GM19023 (cell line): ENCODE results near the gene MADCAM1.
"Not testable (repeated sequence)": the region's sequence is repeated elsewhere in the genome, so short reads cannot be mapped to it uniquely, and the experiment has no call there.

Experiments
- ATAC-seq: cut with Tn5 transposase; IDR thresholded peaks from one replicate; pipeline ENCODE4 v1.9.1; 2021; ENCODE audit warnings: mild to moderate bottlenecking, moderate library complexity; ENCODE audit not compliant: unreplicated experiment

Gene MADCAM1

DNA sequence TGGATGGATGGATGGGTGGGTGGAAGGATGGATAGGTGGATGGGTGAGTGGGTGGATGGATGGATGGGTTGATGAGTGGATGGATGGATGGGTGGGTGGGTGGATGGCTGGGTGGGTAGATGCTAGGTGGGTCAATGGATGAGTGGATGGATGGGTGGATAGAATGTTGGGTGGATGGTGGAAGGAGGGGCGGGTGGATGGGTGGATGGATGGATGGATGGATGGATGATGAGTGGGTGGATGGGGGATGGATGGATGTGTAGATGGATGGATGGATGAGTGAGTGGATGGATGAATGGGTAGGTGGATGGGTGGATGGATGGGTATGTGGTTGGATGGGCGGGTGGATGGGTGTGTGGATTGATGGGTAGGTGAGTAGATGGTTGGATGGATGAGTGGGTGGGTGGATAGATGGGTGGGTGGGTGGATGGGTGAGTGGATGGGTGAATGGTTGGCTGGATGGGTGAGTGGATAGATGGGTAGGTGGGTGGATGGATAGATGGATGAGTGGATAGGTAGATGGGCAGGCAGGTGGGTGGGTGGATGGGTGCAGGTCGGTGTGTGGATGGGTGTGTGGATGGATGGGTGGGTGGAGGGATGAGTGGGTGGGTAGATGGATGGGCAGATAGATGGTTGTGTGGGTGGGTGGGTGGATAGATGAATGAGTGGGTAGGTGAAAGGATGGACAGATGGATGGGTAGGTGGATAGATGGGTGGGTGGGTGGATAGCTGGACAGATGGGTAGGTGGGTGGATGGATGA is 31.1 kb upstream of the MADCAM1 start:
- ATAC-seq: no peak

DNA sequence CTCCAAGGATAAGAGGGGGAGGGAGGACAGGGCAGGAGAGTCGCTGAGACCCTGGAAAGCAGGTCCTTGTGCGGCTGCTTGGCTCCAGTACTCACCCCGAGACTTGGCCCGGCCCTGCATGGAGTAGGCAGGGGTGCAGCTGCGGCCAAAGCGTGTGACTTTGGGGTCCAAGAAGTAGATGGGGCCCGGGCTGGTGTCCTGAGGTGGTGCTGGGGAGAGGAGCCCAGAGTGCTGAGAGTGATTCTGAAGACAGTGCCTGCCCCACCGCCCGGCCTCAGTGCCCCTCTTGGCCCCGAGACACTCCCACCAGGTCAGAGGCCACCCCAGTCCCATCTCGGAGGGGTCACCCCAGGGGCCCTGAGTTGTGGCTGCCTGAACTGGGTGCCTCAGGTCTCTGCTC is 28.7 kb upstream of the MADCAM1 start:
- no peak for ATAC-seq

DNA sequence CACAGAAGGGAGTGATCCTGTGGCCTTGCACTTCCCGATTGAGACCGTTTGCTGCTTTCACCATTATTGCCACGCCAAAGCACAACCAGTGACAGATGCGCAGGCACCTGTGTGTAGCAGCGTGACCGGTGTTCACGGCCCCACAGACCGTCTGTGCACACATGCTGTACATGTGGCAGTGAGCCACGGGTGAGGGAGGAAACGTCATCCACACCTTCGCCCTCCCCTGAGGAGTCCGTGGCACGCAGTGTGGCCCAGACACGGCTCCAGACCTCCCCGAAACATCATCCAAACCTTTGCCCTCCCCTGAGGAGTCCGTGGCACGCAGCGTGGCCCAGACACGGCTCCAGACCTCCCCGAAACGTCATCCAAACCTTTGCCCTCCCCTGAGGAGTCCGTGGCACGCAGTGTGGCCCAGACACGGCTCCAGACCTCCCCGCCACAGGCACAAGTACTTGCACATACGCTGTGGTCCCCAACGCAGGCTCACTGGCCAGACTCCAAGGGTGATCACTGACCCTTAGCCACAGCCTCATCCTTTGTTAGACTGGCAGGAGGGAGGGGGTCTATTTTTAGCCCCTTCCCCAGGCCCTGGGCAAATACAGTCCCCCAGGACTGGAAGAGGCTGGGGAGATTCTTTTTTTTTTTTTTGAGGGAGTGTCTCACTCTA is 27.6 kb upstream of the MADCAM1 start:
- no peak for ATAC-seq

DNA sequence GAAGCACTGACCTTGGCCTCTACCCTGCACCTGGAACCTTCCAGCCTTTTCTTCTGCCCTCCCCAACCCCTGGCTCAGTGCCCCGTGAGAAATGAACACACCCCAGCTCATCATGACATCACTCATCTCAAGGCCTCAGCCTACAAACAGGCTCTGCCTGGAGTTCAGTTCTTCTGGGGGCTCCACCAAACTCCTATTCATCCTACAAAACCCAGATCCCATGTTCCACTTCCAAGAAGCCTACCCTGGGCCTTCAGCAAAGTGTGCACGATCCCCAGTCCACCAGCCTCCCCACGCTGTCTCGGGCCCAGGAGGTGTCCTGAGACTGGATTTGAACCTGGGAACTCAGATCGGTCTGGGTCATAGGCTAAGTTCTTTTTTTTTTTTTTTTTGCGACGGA is 26.5 kb upstream of the MADCAM1 start:
- no peak for ATAC-seq

DNA sequence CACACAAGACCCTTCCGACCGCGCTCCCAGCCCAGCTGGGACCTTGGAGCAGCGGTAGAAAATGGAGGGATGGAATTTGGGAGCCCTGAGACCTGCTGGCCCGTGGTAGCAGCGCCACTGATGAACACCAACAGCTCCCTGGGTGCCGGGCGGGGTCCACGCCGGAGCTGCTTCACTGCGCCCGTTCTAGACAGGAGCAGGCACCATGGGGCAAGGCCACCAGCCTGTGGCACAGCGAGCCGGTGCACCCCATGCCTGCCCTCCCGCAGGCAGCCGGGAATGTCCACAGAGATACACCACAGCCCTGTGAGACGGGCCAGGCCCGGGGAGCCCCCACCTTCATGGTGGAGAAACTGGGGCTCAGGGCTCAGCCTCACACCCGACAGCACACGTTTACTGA is 25.6 kb upstream of the MADCAM1 start:
- ATAC-seq: no peak

DNA sequence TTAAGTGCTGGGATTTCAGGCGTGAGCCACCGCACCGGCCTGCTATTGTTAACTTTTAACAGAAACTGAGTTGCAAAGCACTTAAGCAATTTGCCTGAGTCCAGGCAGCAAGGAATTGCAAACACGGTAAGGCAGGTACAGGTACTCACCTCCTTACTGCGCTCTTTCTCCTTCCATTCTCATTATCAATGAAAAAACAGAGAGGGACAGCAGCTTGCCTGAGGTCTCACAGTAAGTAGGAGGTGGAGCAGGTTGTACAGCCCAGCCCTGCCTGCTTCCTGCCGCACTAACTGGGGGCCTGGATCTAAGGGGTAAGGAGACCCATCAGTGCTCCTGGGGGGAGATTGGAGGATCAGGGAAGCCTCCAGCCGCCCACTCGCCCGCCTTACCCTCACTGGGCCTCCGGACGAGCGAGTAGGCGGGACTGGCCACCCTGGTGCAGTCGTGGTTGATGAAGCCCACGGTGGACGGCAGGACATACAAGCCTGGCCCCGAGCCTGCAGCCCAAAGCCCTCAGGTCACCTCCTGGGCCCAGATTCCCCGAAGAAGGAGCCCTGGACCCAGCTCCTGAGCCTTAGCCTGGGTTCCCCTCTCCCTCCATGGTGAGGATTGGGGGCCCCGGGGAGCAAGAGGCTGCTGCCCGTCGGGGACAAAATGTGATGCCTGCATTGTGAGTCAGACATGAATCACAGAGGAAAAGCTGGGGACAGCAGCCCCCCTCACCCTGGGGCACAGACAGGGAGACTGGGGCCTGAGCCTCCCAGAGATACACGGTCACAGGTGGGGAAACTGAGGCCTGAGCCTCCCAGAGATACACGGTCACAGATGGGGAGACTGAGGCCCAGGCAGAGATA is 24.1 kb upstream of the MADCAM1 start:
- ATAC-seq: no peak

DNA sequence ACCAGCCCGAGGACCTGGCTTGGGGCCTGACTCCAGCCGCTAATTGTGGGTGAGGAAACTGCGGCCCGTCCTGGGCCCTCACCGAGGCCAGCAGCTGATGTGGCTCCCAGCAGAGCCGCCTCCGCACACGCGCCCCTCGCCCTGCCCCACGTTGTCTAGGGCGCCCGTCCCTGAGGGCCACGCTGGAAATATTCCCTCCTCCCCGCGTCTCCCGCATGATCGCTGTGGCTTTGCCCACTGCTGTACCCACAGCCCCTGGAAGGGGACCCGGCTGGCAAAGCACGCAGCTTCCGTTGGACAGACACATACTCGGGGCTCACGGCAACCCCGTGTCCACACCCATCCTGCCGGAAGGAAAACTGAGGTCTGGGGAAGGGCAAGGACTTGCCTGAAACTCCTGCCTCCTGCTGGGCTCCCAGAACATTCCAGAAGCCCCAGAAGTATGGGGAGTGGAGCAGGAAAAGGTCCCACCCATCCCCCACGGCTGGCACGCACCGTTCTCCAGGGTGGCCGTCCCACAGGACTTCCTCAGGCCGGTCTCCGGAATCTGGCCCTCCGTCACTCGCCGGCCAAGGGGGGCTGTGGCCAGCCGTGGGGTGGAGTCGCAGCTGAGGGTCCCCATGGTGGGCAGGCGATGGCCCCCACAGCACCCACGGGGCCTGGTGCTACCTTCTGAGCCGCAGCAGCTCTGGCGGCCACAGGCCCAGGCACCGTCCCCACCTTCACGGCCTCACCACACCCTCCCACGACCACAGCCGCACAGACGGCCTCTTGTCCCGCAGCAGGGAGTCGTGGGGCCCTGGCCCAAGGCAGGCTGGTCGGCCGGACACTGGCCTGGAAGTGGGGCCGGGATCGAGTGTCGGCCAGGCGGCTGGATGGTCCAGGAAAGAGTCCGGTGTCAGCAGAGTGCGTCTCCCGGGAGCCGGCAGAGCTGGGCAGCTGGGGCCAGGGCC is 21.9 kb upstream of the MADCAM1 start:
- ATAC-seq: no peak

DNA sequence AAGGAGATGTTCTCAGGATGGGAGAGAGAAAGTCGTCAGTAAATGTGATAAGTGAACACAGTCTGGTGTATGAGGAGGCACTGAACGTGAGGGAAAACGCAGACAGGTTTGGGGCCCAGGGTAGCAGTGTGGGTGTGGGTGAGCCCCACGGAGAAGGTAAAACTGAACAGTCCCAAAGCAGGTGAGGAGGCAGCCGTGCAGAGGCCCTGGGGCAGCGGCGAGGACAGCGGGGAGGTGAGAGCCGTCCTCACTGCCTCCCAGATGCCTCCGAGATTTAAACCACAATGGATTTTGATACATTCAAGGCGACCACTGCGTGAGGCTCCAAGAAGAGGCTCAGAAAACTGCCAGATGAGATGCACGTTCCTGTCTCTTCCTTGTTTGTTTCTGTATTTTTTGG is 20.9 kb upstream of the MADCAM1 start:
- ATAC-seq: no peak

DNA sequence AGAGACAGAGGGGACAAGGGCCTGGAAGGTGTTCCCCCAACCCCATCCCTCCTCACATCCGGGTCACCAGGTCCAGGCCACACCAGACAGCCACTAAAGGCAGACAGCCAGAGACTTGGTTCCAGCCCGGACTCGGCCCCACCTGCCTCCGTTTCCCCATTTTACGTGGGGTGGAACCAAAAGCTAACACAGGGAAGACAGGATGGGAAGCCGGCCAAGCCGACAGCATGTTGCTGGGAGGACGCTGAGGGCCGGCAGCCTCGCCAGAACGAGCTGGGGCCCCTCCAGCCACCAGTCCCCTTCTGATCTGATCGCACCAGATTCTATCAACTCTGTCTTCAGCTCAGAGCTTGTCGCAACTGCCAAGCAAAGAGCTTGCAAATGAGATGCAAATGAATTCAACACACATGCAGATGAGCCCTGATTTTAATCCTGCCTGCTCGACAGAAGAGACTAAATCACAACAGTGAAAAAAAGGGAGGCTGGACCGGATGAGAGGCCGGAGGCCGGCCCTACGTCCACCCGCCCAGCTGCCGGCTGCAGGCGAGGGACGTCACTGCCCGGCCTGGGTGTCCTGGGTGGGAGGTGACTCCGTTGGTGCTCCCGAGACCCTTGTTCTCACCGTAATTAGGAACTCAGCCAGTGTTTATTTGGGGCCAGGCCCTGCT is 17.9 kb upstream of the MADCAM1 start:
- ATAC-seq: no peak

DNA sequence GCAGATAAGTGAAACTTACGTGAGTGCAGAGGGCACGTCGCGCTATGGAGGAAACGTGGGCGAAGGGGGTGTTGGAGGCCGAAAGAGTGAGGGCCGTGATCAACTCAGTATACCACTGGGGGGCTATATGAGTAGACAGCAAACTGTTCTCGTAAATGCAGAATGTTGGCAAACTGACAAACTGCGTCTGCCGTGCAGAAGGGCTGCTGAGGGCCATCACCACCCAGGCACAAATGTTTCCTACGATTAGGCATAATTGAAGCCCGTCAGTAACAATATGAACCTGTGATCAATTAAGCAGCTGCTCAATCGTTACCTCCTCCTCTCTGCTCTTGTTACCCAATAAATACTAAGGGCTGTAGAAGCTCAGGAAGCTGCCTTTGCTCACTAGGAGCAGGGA is 17.3 kb upstream of the MADCAM1 start:
- ATAC-seq: no peak

DNA sequence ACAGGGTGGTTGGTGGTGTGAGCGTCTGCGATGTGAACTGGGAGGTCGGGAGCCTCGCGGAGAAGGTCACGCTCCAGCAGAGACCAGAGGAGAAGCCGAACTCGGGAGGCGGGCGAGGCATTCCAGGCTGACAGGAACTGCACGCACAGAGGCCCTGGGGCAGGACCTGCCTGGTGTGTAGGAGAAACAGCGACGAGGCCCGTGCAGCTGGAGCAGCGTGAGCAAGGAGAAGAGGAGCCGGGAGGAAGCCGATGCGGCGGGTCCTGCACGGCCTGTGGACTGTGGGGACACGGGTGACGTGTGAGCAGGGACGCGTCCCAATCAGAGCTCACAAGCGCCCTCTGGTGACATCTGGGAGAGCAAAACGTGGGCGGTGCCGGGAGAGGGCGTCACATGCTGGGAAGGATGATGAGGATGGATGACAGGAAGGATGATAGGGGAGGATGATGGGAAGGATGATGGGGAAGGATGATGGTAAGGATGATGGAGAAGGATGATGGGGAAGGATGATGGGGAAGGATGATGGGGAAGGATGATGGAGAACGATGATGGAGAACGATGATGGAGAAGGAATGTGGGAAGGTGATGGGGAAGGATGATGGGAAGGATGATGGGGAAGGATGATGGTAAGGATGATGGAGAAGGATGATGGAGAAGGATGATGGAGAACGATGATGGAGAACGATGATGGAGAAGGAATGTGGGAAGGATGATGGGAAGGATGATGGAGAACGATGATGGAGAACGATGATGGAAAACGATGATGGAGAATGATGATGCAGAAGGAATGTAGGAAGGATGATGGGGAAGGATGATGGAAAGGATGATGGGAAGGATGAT is 16.1 kb upstream of the MADCAM1 start:
- ATAC-seq: no peak

DNA sequence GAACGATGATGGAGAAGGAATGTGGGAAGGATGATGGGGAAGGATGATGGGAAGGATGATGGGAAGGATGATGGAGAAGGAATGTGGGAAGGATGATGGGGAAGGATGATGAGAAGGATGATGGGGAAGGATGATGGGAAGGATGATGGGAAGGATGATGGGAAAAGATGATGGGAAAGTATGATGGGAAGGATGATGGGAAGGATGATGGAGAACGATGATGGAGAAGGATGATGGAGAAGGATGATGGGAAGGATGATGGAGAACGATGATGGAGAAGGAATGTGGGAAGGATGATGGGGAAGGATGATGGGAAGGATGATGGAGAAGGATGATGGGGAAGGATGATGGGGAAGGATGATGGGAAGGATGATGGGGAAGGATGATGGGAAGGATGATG is 15.2 kb upstream of the MADCAM1 start:
- not testable (repeated sequence) for ATAC-seq

DNA sequence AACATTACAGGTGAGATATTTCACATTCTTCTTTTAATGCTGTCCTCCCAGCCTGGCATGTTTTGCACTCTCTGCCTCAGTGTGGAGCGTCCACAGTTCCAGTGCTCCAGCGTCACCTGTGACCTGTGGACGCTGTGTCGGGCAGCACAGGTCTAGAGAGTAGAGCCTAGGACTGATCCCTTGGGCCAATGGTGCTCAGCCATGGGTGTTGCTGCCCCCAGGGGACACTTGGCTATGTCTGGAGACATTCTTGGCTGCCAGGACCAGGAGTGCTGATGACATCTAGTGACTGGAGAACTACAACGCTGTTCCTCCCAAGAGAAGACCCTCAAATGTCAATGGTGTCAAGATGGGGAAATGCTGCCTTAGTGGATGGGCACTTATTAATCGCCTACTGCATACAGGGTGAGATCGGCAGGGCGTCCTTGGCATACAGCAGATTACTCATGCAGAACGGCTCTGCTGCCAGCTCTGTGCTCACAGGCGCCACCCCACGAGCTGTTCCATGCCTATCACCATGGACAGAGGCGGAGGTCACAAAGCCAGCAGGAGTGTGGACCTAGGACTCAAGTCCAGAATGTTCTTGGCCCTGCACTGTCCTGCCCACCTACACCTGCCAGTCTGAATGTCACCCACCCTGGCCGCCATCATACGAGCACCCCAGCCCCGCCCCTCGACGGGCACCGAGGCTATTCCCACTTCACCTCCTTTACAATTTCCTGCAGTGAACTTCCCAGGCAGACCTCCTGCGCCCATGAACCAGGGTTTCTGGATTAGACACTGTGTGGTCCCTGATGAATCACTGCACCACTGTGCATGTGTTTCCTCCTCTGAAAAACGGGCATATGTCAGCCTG is 13.9 kb upstream of the MADCAM1 start:
- ATAC-seq: no peak

DNA sequence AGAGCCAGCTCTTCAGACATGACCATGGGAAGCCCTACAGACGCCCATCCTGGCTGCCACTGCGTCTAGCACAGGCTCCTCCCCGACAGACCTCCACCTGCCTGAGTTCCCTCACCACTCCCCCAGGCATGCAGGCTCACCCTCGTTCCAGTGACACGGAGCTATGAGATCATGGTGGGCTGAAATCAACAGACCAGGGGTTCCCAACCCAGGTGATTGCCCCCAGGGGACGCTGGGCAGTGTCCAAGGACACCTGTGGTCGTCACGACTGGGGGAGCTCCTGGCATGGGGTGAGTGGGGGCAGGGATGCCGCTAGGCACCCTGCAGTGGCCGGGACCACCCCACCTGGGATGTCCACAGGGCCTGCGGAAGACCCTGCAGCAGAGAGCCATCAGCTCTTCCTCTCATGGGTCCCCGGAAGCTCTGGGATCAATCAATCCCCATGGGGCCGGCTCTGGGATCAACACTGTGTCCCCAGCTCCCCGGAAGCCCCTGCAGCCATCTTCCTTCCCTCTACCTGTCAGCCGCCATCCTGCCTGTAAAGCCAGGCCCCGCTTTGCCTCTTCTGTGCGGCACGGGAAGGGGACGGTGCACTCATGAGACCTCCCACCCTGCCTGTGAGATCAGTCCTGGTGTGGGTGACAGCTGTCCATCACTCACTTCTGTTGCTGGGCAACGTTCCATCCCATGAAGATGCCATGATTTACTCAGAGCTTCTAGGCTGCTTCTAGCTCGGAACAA is 12.8 kb upstream of the MADCAM1 start:
- no peak for ATAC-seq

DNA sequence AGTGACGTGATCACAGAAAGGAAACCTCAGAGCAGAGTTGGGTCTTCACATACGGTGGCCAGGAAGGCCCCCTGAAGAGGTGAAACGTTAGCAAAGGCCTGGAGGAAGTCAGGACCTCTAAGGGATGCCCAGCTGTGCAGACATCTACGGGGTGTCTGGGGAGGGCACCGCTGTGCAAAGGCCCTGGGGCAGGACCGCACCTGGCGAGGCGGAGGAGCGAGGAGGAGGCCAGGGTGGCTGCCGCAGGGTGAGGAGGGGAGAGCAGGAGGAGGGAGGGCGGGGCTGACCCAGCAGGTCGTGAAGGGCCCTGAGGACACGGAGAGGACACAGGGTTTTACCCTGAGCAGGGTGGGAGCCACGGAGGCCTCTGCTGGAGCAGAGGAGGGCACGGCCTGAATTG is 11.8 kb upstream of the MADCAM1 start:
- ATAC-seq: no peak

DNA sequence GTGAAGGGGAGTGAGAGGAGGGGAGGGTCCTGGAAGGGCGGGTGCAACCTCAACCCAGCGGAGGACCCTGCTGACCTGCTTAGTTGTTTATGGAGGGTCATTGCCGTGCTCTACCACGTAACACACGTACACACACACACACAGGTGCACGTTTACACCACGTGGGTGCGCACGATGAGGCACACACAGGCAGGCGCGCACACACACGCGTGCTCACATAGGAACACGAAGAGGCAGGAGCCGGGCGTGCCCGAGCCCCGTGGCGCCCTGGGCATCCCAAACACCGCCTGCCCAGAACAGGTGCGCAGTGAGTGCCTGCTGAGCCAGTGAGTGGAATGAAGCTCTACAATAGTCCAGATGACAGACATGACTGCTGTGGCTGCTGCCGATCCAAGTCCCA is 11.2 kb upstream of the MADCAM1 start:
- ATAC-seq: no peak

DNA sequence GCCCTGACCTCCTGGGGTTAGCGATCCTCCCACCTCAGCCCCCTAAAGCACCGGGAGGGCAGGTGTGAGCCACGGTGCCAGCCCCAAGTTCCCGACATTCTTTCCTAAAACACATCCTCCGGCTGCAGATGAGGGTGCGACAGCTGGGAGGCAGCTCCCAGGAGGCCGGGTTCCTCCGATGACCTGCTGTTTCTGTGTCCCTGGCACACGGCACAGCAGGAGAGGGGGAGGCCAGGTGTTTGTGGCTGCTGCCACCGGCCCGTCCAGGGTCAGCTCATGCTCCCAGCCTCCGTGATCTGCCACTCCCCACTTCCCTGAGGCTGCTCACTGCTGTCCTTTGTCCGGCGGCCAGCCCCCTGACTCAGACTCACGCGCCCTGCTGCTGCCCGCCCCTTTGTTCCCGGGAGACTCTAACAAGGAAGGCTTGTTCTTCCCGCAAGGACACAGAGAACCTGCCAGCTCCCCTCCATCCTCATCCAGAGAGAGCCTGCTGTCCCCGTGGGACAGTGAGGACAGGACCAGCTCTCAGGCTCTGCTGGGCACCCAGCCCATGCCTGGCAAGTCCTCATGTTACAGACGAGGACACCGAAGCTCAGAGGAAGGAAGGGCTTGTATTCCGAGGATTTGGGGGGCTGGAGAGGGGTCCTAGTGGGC is 10.6 kb upstream of the MADCAM1 start:
- ATAC-seq: no peak
